IPS-15b (cell line): Measurements from ENCODE around the gene EXOC3L4.

ENCODE experiments used
- H3K27me3 ChIP-seq: one replicate; pipeline ENCODE4 v1.6.1; 2013; ENCODE audit warnings: low read length; ENCODE audit not compliant: control insufficient read depth, insufficient read depth
- H3K36me3 ChIP-seq: one replicate; pipeline ENCODE4 v1.6.1; 2013; ENCODE audit warnings: low read length; ENCODE audit not compliant: control insufficient read depth, insufficient read depth
- H3K4me1 ChIP-seq: one replicate; pipeline ENCODE4 v1.6.1; 2013; ENCODE audit warnings: mild to moderate bottlenecking, low read length; ENCODE audit not compliant: control insufficient read depth, insufficient read depth
- H3K4me3 ChIP-seq: one replicate; pipeline ENCODE4 v1.5.1; 2013; ENCODE audit warnings: low read depth, low read length
- H3K9ac ChIP-seq: one replicate; pipeline ENCODE4 v1.6.1; 2013; ENCODE audit warnings: low read depth, mild to moderate bottlenecking, low read length
- H3K9me3 ChIP-seq: one replicate; pipeline ENCODE4 v1.6.1; 2013; ENCODE audit warnings: mild to moderate bottlenecking, low read length; ENCODE audit not compliant: control insufficient read depth, insufficient read depth

Gene EXOC3L4

GRCh38 chr14:103072595-103073366, 21.7 kb upstream of the EXOC3L4 start:
- Histone ChIP-seq H3K4me1 (no peaks in the 10 kb centered on the region), H3K36me3 (no peaks in the 10 kb centered on the region), H3K9ac (no peak overlapping the region), H3K4me3 (no peak overlapping the region), H3K9me3 (no peaks in the 10 kb centered on the region), H3K27me3 (no peaks in the 10 kb centered on the region)

GRCh38 chr14:103073367-103073875, 21.1 kb upstream of the EXOC3L4 start:
- Histone ChIP-seq H3K36me3 (no peaks in the 10 kb centered on the region), H3K27me3 (no peaks in the 10 kb centered on the region), H3K9me3 (no peaks in the 10 kb centered on the region), H3K9ac (no peak overlapping the region), H3K4me1 (no peaks in the 10 kb centered on the region), H3K4me3 (no peak overlapping the region)

GRCh38 chr14:103073876-103074728, 20.4 kb upstream of the EXOC3L4 start:
- H3K36me3 ChIP-seq = no peaks in the 10 kb centered on the region
- no peak overlapping the region for H3K9ac ChIP-seq
- H3K4me1 ChIP-seq = no peaks in the 10 kb centered on the region
- H3K9me3 ChIP-seq = no peaks in the 10 kb centered on the region
- H3K27me3 ChIP-seq = peaks cover 2% of the 10 kb centered on the region
- H3K4me3 ChIP-seq = no peak overlapping the region

GRCh38 chr14:103074729-103075367, 19.7 kb upstream of the EXOC3L4 start:
- Histone ChIP-seq H3K27me3 (peaks cover 7% of the 10 kb centered on the region), H3K9ac (no peak overlapping the region), H3K36me3 (no peaks in the 10 kb centered on the region), H3K9me3 (no peaks in the 10 kb centered on the region), H3K4me3 (peak overlapping the region; percentile 65), H3K4me1 (no peaks in the 10 kb centered on the region)

- H3K27me3 ChIP-seq = peaks cover 28% of the 10 kb centered on the region
- H3K9ac ChIP-seq = no peak overlapping the region
- H3K4me3 ChIP-seq = no peak overlapping the region
- no peaks in the 10 kb centered on the region for H3K4me1 ChIP-seq
- H3K9me3 ChIP-seq = no peaks in the 10 kb centered on the region
- H3K36me3 ChIP-seq = no peaks in the 10 kb centered on the region
Measured at GRCh38 chr14:103078420-103078749, 16.1 kb upstream of the EXOC3L4 start.

- H3K4me1 ChIP-seq = no peaks in the 10 kb centered on the region
- H3K36me3 ChIP-seq = no peaks in the 10 kb centered on the region
- no peaks in the 10 kb centered on the region for H3K9me3 ChIP-seq
- H3K27me3 ChIP-seq = peaks cover 30% of the 10 kb centered on the region
- no peak overlapping the region for H3K4me3 ChIP-seq
- H3K9ac ChIP-seq = no peak overlapping the region
Measured at GRCh38 chr14:103078860-103079587, 15.5 kb upstream of the EXOC3L4 start.

GRCh38 chr14:103081951-103082350, 12.6 kb upstream of the EXOC3L4 start:
- H3K9ac ChIP-seq = no peak overlapping the region
- H3K4me1 ChIP-seq = no peaks in the 10 kb centered on the region
- H3K9me3 ChIP-seq = no peaks in the 10 kb centered on the region
- H3K36me3 ChIP-seq = no peaks in the 10 kb centered on the region
- no peak overlapping the region for H3K4me3 ChIP-seq
- H3K27me3 ChIP-seq = peaks cover 38% of the 10 kb centered on the region

GRCh38 chr14:103084021-103084919, 10.3 kb upstream of the EXOC3L4 start, which contains the start of gene LBHD2:
LBHD2 (plus strand) TSS chr14:103084210; CDS start chr14:103086013, 1,803 bp downstream.
- H3K36me3 ChIP-seq = no peaks in the 10 kb centered on the region

GRCh38 chr14:103085106-103086091, 9.1 kb upstream of the EXOC3L4 start:
- H3K9me3 ChIP-seq = no peaks in the 10 kb centered on the region
- H3K36me3 ChIP-seq = no peaks in the 10 kb centered on the region
- no peak overlapping the region for H3K4me3 ChIP-seq
- H3K4me1 ChIP-seq = no peaks in the 10 kb centered on the region
- H3K27me3 ChIP-seq = peaks cover 35% of the 10 kb centered on the region
- no peak overlapping the region for H3K9ac ChIP-seq

More at GRCh38 chr14:103084021-103084919, 10.3 kb upstream of the EXOC3L4 start, which contains the start of gene LBHD2:
- Histone ChIP-seq H3K9me3 (no peaks in the 10 kb centered on the region), H3K4me3 (peak within 1 kb of the TSS; percentile 22), H3K27me3 (peaks cover 35% of the 10 kb centered on the region), H3K9ac (no peak within 1 kb of the TSS), H3K4me1 (no peaks in the 10 kb centered on the region)
